Loucy (cell line): ENCODE results near the gene KRT12.

Experiments
- EZH2phosphoT487 ChIP-seq: fragments of 200-600 bp; IDR thresholded peaks from 2 replicates; pipeline ENCODE4 v1.6.1; 2018; ENCODE audit warnings: antibody characterized with exemption, mild to moderate bottlenecking, moderate library complexity, borderline replicate concordance
- TF ChIP-seq, protein P1 (sequence below): fragments of 200-600 bp; sonication (generic); conservative IDR thresholded peaks from 2 replicates; pipeline ENCODE4 v1.5.1; 2014; ENCODE audit warnings: mild to moderate bottlenecking, antibody characterized with exemption, low read length

DNA sequence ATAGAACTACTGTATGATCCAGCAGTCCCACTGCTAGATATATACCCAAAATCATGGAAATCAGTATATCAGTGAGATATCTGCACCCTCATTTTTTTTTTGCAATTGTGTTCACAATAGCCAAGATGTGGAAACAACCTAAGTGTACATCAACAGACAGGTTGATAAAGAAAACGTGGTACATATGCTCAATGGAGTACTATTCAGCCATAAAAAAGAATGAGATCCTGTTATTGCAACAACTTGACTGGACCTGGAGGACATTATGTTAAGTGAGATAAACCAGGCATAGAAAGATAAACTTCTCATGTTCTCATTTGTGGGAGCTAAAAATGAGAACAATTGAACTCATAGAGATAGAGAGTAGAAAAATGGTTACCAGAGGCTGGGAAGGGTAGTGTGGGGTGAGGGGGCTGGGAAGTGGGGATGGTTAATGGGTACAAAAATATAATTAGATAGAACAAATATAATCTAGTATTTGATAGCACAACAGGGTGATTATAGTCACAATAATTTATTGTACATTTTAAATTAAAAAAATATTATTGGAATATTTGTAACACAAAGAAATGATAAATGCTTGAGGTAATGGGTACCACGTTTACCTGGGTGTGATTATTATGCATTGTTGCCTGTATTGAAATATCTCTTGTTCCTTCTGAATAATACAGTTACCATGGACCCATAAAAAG is 36.8 kb downstream of the KRT12 start:
- TF ChIP-seq, protein P1, sequence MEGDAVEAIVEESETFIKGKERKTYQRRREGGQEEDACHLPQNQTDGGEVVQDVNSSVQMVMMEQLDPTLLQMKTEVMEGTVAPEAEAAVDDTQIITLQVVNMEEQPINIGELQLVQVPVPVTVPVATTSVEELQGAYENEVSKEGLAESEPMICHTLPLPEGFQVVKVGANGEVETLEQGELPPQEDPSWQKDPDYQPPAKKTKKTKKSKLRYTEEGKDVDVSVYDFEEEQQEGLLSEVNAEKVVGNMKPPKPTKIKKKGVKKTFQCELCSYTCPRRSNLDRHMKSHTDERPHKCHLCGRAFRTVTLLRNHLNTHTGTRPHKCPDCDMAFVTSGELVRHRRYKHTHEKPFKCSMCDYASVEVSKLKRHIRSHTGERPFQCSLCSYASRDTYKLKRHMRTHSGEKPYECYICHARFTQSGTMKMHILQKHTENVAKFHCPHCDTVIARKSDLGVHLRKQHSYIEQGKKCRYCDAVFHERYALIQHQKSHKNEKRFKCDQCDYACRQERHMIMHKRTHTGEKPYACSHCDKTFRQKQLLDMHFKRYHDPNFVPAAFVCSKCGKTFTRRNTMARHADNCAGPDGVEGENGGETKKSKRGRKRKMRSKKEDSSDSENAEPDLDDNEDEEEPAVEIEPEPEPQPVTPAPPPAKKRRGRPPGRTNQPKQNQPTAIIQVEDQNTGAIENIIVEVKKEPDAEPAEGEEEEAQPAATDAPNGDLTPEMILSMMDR, result no peak
- no peak for TF ChIP-seq EZH2phosphoT487
